Loucy (cell line): ENCODE measurements around the gene CACNA1H.

Source experiments
- H2AFZ ChIP-seq: fragments of 200-600 bp; sonication (generic); 2 replicates; pipeline ENCODE4 v1.6.0; 2016; ENCODE audit warnings: antibody characterized with exemption, mild to moderate bottlenecking, low read length, moderate library complexity
- H3F3A ChIP-seq: fragments of 200-600 bp; 2 replicates; pipeline ENCODE4 v1.6.0; 2016; ENCODE audit warnings: antibody characterized with exemption, low read depth, mild to moderate bottlenecking
- H3K27me3 ChIP-seq: fragments of 200-600 bp; sonication (generic); 2 replicates; pipeline ENCODE4 v1.6.1; 2014; ENCODE audit warnings: low read length, mild to moderate bottlenecking; ENCODE audit not compliant: insufficient read depth, poor library complexity, severe bottlenecking
- H3K36me3 ChIP-seq: fragments of 200-600 bp; sonication (generic); 2 replicates; pipeline ENCODE4 v1.6.1; 2016; ENCODE audit warnings: low read length; ENCODE audit not compliant: insufficient read depth
- H3K4me1 ChIP-seq: fragments of 200-600 bp; sonication (generic); 2 replicates; pipeline ENCODE4 v1.5.1; 2014; ENCODE audit warnings: low read length, mild to moderate bottlenecking; ENCODE audit not compliant: insufficient read depth, poor library complexity, severe bottlenecking
- H3K4me2 ChIP-seq: fragments of 200-600 bp; sonication (generic); 2 replicates; pipeline ENCODE4 v1.6.0; 2014; ENCODE audit warnings: antibody characterized with exemption, low read length, low read depth, mild to moderate bottlenecking; ENCODE audit not compliant: poor library complexity, severe bottlenecking
- H3K4me3 ChIP-seq: fragments of 200-600 bp; sonication (generic); 2 replicates; pipeline ENCODE4 v1.5.1; 2014; ENCODE audit warnings: low read length, mild to moderate bottlenecking, mixed read lengths; ENCODE audit not compliant: poor library complexity, severe bottlenecking
- H3K79me2 ChIP-seq: fragments of 200-600 bp; sonication (generic); 2 replicates; pipeline ENCODE4 v1.6.1; 2014; ENCODE audit warnings: low read length; ENCODE audit not compliant: insufficient read depth
- H3K9ac ChIP-seq: fragments of 200-600 bp; sonication (generic); 2 replicates; pipeline ENCODE4 v1.6.0; 2014; ENCODE audit warnings: mild to moderate bottlenecking, low read depth, low read length, moderate library complexity; ENCODE audit not compliant: poor library complexity, severe bottlenecking
- H3K9me2 ChIP-seq: fragments of 200-600 bp; sonication (generic); replicated peaks from 2 replicates; pipeline ENCODE4 v1.6.1; 2016; ENCODE audit warnings: low read depth, low read length, mixed read lengths
- H3K9me3 ChIP-seq: fragments of 200-600 bp; sonication (generic); 2 replicates; pipeline ENCODE4 v1.6.1; 2014; ENCODE audit warnings: mild to moderate bottlenecking, antibody characterized with exemption, low read length, low read depth; ENCODE audit not compliant: insufficient read depth
- H4K20me1 ChIP-seq: fragments of 200-600 bp; sonication (generic); 2 replicates; pipeline ENCODE4 v1.6.0; 2014; ENCODE audit warnings: antibody characterized with exemption, low read length, mild to moderate bottlenecking; ENCODE audit not compliant: insufficient read depth, poor library complexity, severe bottlenecking
- EZH2phosphoT487 ChIP-seq: fragments of 200-600 bp; IDR thresholded peaks from 2 replicates; pipeline ENCODE4 v1.6.1; 2018; ENCODE audit warnings: antibody characterized with exemption, mild to moderate bottlenecking, moderate library complexity, borderline replicate concordance
- TF ChIP-seq, protein P1 (sequence below): fragments of 200-600 bp; sonication (generic); conservative IDR thresholded peaks from 2 replicates; pipeline ENCODE4 v1.5.1; 2014; ENCODE audit warnings: mild to moderate bottlenecking, antibody characterized with exemption, low read length

CACNA1H gene

DNA sequence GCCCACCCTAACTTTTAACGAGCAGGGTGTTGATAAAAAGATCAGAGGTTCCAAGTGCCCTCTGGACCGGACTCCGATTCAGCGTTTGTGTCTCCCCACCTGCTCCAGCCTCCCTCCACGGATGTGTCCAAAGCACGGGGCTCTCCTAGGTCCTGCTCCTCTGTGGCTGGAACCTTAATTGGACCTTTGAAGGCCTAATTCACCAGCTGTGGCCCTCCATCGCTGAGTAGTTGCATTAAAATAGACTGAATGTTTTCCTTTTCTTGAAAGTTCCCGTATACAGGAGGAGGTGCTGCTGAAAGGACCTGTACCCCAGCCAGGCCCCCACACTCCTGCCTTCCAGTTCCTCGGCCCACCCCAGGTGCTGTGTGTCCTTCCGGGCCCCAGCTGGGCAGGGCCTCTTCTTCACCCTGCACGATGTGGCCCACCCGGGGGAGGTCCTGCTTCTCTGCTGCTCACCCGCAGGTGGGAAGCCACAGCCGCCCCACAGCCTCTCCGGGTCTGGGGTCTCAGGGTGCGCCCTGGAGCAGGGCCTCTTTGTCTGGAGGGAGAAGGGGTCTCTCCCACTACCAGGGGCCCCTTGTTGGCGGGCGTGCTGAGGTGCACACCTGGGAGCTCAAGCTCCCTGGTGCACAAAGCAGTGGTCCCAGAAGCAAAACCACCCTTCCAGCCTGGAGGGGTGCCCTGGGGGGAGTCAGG is 1.3 kb upstream of the CACNA1H start:
- Histone ChIP-seq H3K4me2 (no peak overlapping the region), H3K9me3 (no peaks in the 10 kb centered on the region), H3K9ac (no peak overlapping the region), H4K20me1 (no peaks in the 10 kb centered on the region), H2AFZ (no peak overlapping the region), H3K36me3 (no peaks in the 10 kb centered on the region), H3K79me2 (no peaks in the 10 kb centered on the region), H3K4me1 (no peaks in the 10 kb centered on the region), H3K27me3 (no peaks in the 10 kb centered on the region), H3F3A (no peaks in the 10 kb centered on the region), H3K9me2 (no peaks in the 10 kb centered on the region), H3K4me3 (no peak overlapping the region)
- no peak for TF ChIP-seq EZH2phosphoT487
- TF ChIP-seq, protein P1, sequence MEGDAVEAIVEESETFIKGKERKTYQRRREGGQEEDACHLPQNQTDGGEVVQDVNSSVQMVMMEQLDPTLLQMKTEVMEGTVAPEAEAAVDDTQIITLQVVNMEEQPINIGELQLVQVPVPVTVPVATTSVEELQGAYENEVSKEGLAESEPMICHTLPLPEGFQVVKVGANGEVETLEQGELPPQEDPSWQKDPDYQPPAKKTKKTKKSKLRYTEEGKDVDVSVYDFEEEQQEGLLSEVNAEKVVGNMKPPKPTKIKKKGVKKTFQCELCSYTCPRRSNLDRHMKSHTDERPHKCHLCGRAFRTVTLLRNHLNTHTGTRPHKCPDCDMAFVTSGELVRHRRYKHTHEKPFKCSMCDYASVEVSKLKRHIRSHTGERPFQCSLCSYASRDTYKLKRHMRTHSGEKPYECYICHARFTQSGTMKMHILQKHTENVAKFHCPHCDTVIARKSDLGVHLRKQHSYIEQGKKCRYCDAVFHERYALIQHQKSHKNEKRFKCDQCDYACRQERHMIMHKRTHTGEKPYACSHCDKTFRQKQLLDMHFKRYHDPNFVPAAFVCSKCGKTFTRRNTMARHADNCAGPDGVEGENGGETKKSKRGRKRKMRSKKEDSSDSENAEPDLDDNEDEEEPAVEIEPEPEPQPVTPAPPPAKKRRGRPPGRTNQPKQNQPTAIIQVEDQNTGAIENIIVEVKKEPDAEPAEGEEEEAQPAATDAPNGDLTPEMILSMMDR = no peak

GRCh38 chr16:1152123-1152638 is 725 bp upstream of the CACNA1H start:
- Histone ChIP-seq H3K36me3 (no peaks in the 10 kb centered on the region), H4K20me1 (no peaks in the 10 kb centered on the region), H3K9ac (no peak overlapping the region), H3F3A (no peaks in the 10 kb centered on the region), H3K79me2 (no peaks in the 10 kb centered on the region), H3K4me3 (no peak overlapping the region), H3K9me3 (no peaks in the 10 kb centered on the region), H2AFZ (no peak overlapping the region), H3K27me3 (no peaks in the 10 kb centered on the region), H3K4me1 (no peaks in the 10 kb centered on the region), H3K9me2 (no peaks in the 10 kb centered on the region), H3K4me2 (no peak overlapping the region)
- TF ChIP-seq, protein P1 = no peak
- TF ChIP-seq EZH2phosphoT487 = no peak

DNA sequence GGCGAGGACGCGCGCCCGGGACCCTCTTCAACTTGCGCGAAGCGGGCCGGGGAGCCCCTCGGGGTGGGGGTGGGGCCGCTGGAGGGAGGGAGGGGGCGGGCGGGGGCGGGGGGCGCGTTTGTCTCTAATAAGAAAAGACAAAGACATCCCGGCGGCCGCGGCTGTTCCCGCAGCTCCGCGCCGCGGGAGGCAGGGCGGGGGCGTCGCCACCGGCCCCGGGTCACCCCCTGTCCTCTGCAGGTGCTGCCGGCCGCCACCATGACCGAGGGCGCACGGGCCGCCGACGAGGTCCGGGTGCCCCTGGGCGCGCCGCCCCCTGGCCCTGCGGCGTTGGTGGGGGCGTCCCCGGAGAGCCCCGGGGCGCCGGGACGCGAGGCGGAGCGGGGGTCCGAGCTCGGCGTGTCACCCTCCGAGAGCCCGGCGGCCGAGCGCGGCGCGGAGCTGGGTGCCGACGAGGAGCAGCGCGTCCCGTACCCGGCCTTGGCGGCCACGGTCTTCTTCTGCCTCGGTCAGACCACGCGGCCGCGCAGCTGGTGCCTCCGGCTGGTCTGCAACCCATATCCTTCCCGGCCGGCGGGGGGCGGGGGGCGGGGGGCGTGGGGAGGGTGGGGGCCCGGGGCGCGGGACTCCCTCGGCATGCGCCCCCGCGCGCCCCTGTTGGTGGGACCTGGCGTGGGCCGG is 714 bp downstream of the CACNA1H start:
- H3F3A ChIP-seq = no peaks in the 10 kb centered on the region
- no peaks in the 10 kb centered on the region for H3K27me3 ChIP-seq
- H3K9me2 ChIP-seq = no peaks in the 10 kb centered on the region
- no peak overlapping the region for H3K9ac ChIP-seq
- H3K9me3 ChIP-seq = no peaks in the 10 kb centered on the region
- no peak overlapping the region for H3K4me2 ChIP-seq
- no peaks in the 10 kb centered on the region for H4K20me1 ChIP-seq
- no peak for TF ChIP-seq EZH2phosphoT487
- TF ChIP-seq, protein P1 = no peak
- H3K4me3 ChIP-seq = no peak overlapping the region
- H3K79me2 ChIP-seq = no peaks in the 10 kb centered on the region
- H3K4me1 ChIP-seq = no peaks in the 10 kb centered on the region
- no peaks in the 10 kb centered on the region for H3K36me3 ChIP-seq
- H2AFZ ChIP-seq = no peak overlapping the region
